OCI-LY1 (cell line): ENCODE results near the gene DYSF.

ENCODE experiments used
- H2AFZ ChIP-seq: fragments of 200-600 bp; sonication (generic), shearing (Covaris generic); 2 replicates; pipeline ENCODE4 v1.6.0; 2014; ENCODE audit warnings: antibody characterized with exemption, mild to moderate bottlenecking, low read length
- H3F3A ChIP-seq: fragments of 200-600 bp; sonication (generic), shearing (Covaris generic); 2 replicates; pipeline ENCODE4 v1.6.0; 2014; ENCODE audit warnings: mild to moderate bottlenecking, antibody characterized with exemption, low read length, moderate library complexity; ENCODE audit not compliant: insufficient read depth
- H3K27ac ChIP-seq: fragments of 200-600 bp; sonication (generic); 2 replicates; pipeline ENCODE4 v1.5.1; 2014; ENCODE audit warnings: low read length, mixed run types, mild to moderate bottlenecking, low read depth; ENCODE audit not compliant: poor library complexity, severe bottlenecking
- H3K27me3 ChIP-seq: fragments of 200-600 bp; sonication (generic); 2 replicates; pipeline ENCODE4 v1.6.0; 2014; ENCODE audit warnings: antibody characterized with exemption, mild to moderate bottlenecking, low read length, moderate library complexity; ENCODE audit not compliant: insufficient read depth
- H3K36me3 ChIP-seq: fragments of 200-600 bp; sonication (generic); 2 replicates; pipeline ENCODE4 v1.6.1; 2014; ENCODE audit warnings: mild to moderate bottlenecking, antibody characterized with exemption, low read length, moderate library complexity, mixed read lengths; ENCODE audit not compliant: insufficient read depth
- H3K4me1 ChIP-seq: fragments of 200-600 bp; sonication (generic); 2 replicates; pipeline ENCODE4 v1.5.1; 2014; ENCODE audit warnings: mild to moderate bottlenecking, low read length, moderate library complexity; ENCODE audit not compliant: insufficient read depth, severe bottlenecking
- H3K4me2 ChIP-seq: fragments of 200-600 bp; sonication (generic), shearing (Covaris generic); 2 replicates; pipeline ENCODE4 v1.6.1; 2014; ENCODE audit warnings: low read length
- H3K4me3 ChIP-seq: fragments of 200-600 bp; sonication (generic); 2 replicates; pipeline ENCODE4 v1.5.1; 2014; ENCODE audit warnings: low read length, low read depth, mild to moderate bottlenecking, mixed read lengths; ENCODE audit not compliant: poor library complexity, severe bottlenecking
- H3K79me2 ChIP-seq: fragments of 200-600 bp; shearing (Covaris generic); 2 replicates; pipeline ENCODE4 v1.6.1; 2016; ENCODE audit warnings: mixed run types, low read length, mixed read lengths; ENCODE audit not compliant: insufficient read depth
- H3K9ac ChIP-seq: fragments of 200-600 bp; sonication (generic), shearing (Covaris generic); 2 replicates; pipeline ENCODE4 v1.6.1; 2014; ENCODE audit warnings: mild to moderate bottlenecking, low read length, mixed read lengths
- H3K9me2 ChIP-seq: fragments of 200-600 bp; sonication (generic), shearing (Covaris generic); 2 replicates; pipeline ENCODE4 v1.6.1; 2014; ENCODE audit warnings: low read depth, mild to moderate bottlenecking, low read length, mixed read lengths
- H3K9me3 ChIP-seq: fragments of 200-600 bp; shearing (Covaris generic); 2 replicates; pipeline ENCODE4 v1.6.1; 2014; ENCODE audit warnings: low read length, mixed read lengths
- H4K20me1 ChIP-seq: fragments of 200-600 bp; sonication (generic), shearing (Covaris generic); 2 replicates; pipeline ENCODE4 v1.6.0; 2016; ENCODE audit warnings: mild to moderate bottlenecking, low read length; ENCODE audit not compliant: insufficient read depth
- EZH2 ChIP-seq: fragments of 200-600 bp; sonication (generic), shearing (Covaris generic); IDR thresholded peaks from 2 replicates; pipeline ENCODE4 v1.8.0; 2017; ENCODE audit warnings: borderline replicate concordance, mixed run types, mild to moderate bottlenecking, antibody characterized with exemption, low read length, moderate library complexity, mixed read lengths
- TF ChIP-seq, protein P1 (sequence below): fragments of 200-600 bp; sonication (generic), shearing (Covaris generic); IDR thresholded peaks from 2 replicates; pipeline ENCODE4 v1.5.1; 2017; ENCODE audit warnings: mild to moderate bottlenecking, antibody characterized with exemption, low read length, moderate library complexity, mixed read lengths

Gene DYSF

DNA sequence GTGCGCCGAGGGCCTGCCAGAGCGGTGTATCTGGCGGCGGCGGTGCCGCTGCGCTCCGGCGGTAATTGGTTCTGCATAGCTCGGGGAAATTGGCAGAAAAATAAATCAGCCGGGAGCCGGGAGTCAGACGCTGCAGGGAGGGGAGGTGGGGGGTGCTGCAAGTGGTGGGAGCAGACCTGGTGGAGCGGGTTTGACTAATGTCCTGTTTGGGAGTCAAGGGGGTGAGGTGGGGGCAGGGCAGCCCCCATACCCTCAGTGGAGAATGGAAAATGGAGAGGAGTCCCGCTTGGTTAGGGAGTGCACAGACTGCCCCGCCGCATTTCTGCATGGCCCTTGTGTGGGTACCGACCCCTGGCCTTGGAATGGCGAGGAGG, 107.3 kb downstream of the DYSF start:
- H4K20me1 ChIP-seq = no peaks in the 10 kb centered on the region
- no peak overlapping the region for H3K27ac ChIP-seq
- H3K27me3 ChIP-seq = no peaks in the 10 kb centered on the region
- H3K4me1 ChIP-seq = no peaks in the 10 kb centered on the region
- no peak overlapping the region for H3K4me3 ChIP-seq
- H3F3A ChIP-seq = no peaks in the 10 kb centered on the region
- no peak overlapping the region for H2AFZ ChIP-seq
- no peaks in the 10 kb centered on the region for H3K36me3 ChIP-seq
- H3K79me2 ChIP-seq = no peaks in the 10 kb centered on the region
- no peaks in the 10 kb centered on the region for H3K9me2 ChIP-seq
- TF ChIP-seq, protein P1, sequence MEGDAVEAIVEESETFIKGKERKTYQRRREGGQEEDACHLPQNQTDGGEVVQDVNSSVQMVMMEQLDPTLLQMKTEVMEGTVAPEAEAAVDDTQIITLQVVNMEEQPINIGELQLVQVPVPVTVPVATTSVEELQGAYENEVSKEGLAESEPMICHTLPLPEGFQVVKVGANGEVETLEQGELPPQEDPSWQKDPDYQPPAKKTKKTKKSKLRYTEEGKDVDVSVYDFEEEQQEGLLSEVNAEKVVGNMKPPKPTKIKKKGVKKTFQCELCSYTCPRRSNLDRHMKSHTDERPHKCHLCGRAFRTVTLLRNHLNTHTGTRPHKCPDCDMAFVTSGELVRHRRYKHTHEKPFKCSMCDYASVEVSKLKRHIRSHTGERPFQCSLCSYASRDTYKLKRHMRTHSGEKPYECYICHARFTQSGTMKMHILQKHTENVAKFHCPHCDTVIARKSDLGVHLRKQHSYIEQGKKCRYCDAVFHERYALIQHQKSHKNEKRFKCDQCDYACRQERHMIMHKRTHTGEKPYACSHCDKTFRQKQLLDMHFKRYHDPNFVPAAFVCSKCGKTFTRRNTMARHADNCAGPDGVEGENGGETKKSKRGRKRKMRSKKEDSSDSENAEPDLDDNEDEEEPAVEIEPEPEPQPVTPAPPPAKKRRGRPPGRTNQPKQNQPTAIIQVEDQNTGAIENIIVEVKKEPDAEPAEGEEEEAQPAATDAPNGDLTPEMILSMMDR = no peak
- TF ChIP-seq EZH2 = no peak
- H3K4me2 ChIP-seq = no peak overlapping the region
- no peaks in the 10 kb centered on the region for H3K9me3 ChIP-seq
- H3K9ac ChIP-seq = no peak overlapping the region

DNA sequence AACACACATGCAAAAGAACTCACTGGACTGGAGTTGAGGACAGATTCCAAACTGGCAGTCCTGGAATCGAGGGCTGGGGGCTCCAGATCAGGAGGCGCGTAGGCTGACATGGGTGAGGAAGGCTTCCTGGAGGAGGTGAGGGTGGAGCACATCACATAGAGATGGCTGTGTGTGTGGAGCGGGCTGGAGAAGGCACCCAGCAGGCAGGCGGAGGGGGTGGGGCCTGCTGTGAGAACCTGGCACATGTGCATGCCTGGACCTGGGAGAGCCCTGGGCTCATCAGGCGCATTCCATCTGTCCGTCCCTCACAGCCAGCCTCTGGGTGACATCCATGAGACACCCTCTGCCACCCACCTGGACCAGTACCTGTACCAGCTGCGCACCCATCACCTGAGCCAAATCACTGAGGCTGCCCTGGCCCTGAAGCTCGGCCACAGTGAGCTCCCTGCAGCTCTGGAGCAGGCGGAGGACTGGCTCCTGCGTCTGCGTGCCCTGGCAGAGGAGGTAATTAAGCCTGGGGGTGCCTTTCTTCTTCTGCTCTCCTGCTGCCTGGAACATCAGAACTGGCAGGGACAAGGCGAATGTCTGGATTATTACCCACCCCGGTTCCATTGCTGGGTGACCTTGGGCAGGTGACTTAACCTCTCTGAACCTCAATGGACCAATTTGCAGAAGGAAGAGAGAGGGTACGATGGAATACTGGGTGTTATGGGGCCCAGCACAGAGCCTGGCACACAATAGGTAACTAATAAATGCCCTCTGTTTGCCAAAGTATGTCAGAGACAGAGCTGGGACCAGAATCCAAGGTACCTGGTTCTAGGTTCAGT, 108.3 kb downstream of the DYSF start:
- no peak overlapping the region for H3K9ac ChIP-seq
- H3K27me3 ChIP-seq = no peaks in the 10 kb centered on the region
- H3F3A ChIP-seq = no peaks in the 10 kb centered on the region
- no peak overlapping the region for H3K4me3 ChIP-seq
- no peaks in the 10 kb centered on the region for H3K9me3 ChIP-seq
- TF ChIP-seq, protein P1 = no peak
- TF ChIP-seq EZH2 = no peak
- no peaks in the 10 kb centered on the region for H3K36me3 ChIP-seq
- H3K9me2 ChIP-seq = no peaks in the 10 kb centered on the region
- no peaks in the 10 kb centered on the region for H3K4me1 ChIP-seq
- H4K20me1 ChIP-seq = no peaks in the 10 kb centered on the region
- H3K79me2 ChIP-seq = no peaks in the 10 kb centered on the region
- no peak overlapping the region for H2AFZ ChIP-seq
- no peak overlapping the region for H3K27ac ChIP-seq
- H3K4me2 ChIP-seq = no peak overlapping the region

DNA sequence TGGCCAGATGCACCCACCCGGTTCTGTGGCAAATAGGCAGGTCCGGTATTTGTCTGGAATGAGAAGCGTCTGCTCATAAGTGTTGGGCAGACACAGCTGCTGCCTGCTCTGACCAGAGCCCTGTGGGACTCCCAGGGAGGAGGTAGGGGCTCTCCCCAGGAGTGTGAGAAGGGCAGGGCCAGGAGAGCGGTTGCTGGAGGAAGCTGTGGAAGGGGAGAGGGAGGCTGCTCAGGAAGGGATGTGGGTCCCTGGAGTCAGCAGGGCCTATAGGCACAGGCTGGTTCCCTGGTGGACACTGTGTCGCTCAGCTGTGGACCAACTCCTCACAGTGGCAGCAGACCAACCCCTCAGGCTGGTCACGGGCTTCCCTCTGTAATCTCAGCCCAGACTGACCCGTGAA, 109.2 kb downstream of the DYSF start:
- Histone ChIP-seq H3K27me3 (no peaks in the 10 kb centered on the region), H3K4me3 (no peak overlapping the region), H3K4me1 (no peaks in the 10 kb centered on the region), H3F3A (no peaks in the 10 kb centered on the region), H3K36me3 (no peaks in the 10 kb centered on the region), H3K9me3 (no peaks in the 10 kb centered on the region), H4K20me1 (no peaks in the 10 kb centered on the region), H3K9me2 (no peaks in the 10 kb centered on the region), H3K4me2 (no peak overlapping the region), H3K9ac (no peak overlapping the region), H3K27ac (no peak overlapping the region), H2AFZ (no peak overlapping the region), H3K79me2 (no peaks in the 10 kb centered on the region)
- TF ChIP-seq, protein P1 = no peak
- no peak for TF ChIP-seq EZH2
